Fibroblast of mammary gland (primary cell): ENCODE data around the gene SELENBP1.
A peak's percentile ranks its signal among the peaks of the same experiment; 100 is the strongest.
"Not testable (repeated sequence)": the region's sequence is repeated elsewhere in the genome, so short reads cannot be mapped to it uniquely, and the experiment has no call there.

ENCODE experiments used
- DNase-seq: peaks from one replicate; pipeline ENCODE4 v3.0.0-alpha.2; 2010; ENCODE audit warnings: low read depth
- H3K4me3 ChIP-seq: 2 replicates; pipeline ENCODE4 v1.5.1; 2011; ENCODE audit warnings: low read depth, mild to moderate bottlenecking, low read length, moderate library complexity; ENCODE audit not compliant: control insufficient read depth
- TF ChIP-seq, protein P1 (sequence below): conservative IDR thresholded peaks from 2 replicates; pipeline ENCODE4 v1.5.1; 2011; ENCODE audit warnings: low read depth, low read length, inconsistent platforms; ENCODE audit not compliant: control insufficient read depth, insufficient read depth

The SELENBP1 gene

DNA sequence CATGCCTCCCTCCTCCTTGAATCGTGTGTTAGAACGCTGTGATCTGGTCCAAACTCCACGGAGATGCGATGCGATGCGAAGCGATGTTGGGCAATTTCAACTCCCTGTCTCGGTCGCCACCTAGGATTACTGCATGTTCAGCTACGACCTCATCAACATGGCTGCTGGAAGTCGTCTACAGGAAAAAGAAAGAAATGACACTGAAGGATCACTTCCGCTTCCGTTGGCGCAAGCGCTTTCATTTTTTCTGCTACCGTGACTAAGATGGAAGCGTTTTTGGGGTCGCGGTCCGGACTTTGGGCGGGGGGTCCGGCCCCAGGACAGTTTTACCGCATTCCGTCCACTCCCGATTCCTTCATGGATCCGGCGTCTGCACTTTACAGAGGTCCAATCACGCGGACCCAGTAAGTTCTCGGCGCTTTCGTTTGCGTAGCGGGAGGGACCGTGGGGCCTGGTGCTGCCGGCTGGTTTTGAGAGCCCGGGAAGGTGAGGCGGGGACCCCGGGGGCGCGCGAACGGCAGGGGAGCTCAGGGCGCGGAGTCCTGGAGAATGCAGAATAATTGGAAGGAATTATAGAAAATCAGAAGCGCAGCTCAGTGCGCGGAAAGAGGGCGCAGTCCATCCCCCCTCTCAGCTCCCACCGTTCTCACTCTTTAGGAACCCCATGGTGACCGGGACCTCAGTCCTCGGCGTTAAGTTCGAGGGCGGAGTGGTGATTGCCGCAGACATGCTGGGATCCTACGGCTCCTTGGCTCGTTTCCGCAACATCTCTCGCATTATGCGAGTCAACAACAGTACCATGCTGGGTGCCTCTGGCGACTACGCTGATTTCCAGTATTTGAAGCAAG lies 27.0 kb upstream of the SELENBP1 start, which contains the start of gene PSMB4:
TSS of gene PSMB4 (plus strand) at position 250 of the 848 bp plus-strand sequence. CDS start at position 265, 15 bp downstream.
- peak; percentile 93 for DNase-seq
- peak within 1 kb of the TSS; percentile 94 for H3K4me3 ChIP-seq
- TF ChIP-seq, protein P1, sequence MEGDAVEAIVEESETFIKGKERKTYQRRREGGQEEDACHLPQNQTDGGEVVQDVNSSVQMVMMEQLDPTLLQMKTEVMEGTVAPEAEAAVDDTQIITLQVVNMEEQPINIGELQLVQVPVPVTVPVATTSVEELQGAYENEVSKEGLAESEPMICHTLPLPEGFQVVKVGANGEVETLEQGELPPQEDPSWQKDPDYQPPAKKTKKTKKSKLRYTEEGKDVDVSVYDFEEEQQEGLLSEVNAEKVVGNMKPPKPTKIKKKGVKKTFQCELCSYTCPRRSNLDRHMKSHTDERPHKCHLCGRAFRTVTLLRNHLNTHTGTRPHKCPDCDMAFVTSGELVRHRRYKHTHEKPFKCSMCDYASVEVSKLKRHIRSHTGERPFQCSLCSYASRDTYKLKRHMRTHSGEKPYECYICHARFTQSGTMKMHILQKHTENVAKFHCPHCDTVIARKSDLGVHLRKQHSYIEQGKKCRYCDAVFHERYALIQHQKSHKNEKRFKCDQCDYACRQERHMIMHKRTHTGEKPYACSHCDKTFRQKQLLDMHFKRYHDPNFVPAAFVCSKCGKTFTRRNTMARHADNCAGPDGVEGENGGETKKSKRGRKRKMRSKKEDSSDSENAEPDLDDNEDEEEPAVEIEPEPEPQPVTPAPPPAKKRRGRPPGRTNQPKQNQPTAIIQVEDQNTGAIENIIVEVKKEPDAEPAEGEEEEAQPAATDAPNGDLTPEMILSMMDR, result peak; percentile 12

DNA sequence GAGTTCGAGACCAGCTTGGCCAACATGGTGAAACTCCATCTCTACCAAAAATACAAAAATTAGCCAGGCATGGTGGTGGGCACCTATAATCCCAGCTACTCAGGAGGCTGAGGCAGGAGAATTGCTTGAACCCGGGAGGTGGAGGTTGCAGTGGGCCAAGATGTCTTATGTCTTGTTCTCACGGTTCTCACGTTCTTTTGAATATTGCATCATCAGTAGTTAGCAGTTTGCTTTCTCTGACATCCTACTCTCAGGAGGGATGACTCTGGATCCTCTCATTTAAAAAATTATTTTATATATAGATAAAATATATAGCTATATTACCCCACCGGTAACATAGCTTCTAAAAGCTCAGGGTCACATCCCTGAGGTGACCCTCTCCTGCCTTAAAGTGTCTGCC lies 23.8 kb upstream of the SELENBP1 start:
- H3K4me3 ChIP-seq, result not testable (repeated sequence)
- DNase-seq, result peak; percentile 37

DNA sequence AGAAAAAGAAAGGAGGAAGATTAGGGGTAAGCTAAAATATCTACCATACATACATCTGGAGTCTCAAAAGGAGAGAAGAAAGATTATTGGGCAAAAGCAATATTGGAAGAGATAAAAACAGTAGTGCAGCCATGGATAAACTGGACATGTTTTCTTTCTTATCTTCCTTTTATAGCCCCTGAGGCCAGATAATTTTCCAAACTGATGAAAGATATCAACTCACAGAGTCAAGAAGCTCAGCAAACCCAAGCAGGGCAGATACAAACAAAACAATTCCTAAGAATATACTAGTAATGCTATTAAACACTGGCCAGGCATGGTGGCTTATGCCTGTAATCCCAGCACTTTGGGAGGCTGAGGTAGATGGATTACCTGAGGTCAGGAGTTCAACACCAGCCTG lies 21.1 kb upstream of the SELENBP1 start:
- H3K4me3 ChIP-seq, result no peak overlapping the region
- DNase-seq, result no peak
- TF ChIP-seq, protein P1, result no peak

DNA sequence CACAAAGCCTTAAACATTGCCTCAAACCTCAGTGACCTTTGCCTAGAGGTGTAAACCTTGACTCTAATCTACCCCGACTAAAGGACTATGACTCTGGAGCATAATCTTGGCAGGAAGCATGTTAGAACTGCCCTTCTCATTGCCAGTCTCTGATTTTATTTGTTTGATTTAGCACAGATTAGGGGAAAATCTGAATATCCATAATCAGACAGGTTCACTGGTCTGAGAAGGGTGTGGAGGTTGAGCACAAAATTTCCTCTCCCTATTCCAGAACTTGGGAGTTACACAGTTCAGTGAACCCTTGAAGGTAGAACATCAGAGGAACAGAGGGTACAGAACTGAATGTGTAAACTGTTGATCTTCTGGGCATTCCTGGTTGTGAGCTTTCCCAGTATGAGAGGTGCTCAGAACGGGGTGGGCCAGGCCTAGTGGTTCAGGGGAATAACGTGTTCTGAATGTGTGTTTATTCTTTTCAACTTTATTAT lies 18.6 kb upstream of the SELENBP1 start:
- TF ChIP-seq, protein P1, result no peak
- no peak for DNase-seq
- H3K4me3 ChIP-seq, result no peak overlapping the region

DNA sequence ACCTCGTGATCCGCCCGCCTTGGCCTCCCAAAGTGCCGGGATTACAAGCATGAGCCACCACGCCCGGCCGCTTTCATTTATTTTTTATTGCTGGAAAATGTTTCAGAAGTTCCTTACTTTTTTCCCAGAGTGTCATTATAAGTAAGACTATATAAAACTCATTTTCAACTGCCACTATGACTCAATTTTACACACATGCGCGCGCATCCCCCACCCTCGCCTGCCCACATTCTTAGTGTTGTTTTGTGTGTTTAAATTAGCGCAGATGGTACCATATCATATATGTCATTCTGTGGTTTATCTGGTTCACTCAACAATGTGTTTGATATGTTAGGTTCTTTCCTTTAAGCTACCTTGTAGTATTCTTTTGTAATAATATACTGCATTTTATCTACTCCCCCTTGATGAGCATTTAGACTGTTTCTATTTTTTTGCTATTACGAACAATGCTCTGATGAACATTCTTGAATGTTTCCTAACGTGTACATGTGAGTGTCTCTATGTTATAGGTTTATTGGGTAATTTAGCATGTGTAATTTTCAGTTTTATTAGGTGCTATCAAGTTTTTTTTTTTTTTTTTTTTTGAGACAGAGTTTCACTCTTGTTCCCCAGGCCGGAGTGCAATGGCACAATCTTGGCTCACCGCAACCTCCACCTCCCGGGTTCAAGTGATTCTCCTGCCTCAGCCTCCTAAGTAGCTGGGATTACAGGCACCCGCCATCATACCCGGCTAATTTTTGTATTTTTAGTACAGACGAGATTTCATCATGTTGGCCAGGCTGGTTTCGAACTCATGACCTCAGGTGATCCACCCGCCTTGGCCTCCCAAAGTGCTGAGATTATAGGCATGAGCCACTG lies 17.9 kb upstream of the SELENBP1 start:
- DNase-seq, H3K4me3 ChIP-seq: not testable (repeated sequence)

DNA sequence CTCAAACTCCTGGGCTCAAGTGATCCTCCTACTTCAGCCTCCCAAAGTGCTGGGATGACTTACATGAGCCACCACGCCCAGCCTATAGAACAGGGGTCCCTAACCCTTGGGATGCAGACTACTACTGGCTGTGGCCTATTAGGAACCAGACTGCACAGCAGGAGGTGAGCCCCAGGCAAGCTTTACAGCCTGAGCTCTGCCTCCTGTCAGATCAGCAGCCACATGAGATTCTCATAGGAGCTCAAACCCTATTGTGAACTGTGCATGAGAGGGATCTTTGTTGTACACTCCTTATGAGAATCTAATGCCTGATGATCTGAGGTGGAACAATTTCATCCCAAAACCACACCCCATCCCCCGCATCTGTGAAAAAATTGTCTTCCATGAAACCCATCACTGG lies 13.5 kb upstream of the SELENBP1 start:
- DNase-seq, result no peak
- TF ChIP-seq, protein P1, result no peak
- no peak overlapping the region for H3K4me3 ChIP-seq

DNA sequence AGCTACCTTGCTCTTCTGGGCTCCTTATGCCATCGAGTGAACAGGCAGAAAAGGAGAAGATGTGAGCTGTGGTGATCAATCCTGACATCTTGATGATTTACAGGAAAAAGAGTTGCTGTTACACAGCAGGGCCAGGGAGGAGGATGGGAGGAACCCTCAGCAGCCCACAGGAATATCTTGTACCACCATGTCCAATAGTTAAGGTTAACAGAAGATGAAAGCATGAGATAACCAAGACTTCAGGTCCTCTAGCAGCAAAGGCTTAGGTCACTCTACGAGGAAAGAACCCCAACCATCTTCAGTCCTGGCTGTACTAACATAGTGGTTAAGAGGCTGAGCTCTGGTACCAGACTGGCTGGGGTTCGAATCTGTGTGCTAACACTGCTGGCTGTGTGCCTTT lies 12.1 kb upstream of the SELENBP1 start:
- H3K4me3 ChIP-seq, result no peak overlapping the region
- DNase-seq, result no peak
- TF ChIP-seq, protein P1, result no peak
